Gastroesophageal sphincter (tissue), 3 donors: ENCODE results near the gene CCL27.

Source experiments
- EP300 ChIP-seq: sonication (generic); formaldehyde crosslinking; IDR thresholded peaks from one replicate; pipeline ENCODE4 v1.6.1; 2017; ENCODE audit warnings: antibody characterized with exemption, mild to moderate bottlenecking
- POLR2A ChIP-seq, 2 donors: fragments of 450-650 bp; IDR thresholded peaks; one replicate each; pipeline ENCODE4 v1.6.1; 2017; ENCODE audit warnings: antibody characterized with exemption in 2 of 2, mild to moderate bottlenecking in 2 of 2, moderate library complexity in 1 of 2
- TF ChIP-seq, protein P1 (sequence below), 4 experiments: fragments of 200-600 bp in 2 of 4; fragments of 450-650 bp in 2 of 4; sonication (generic) in 1 of 4; IDR thresholded peaks; one replicate each; pipeline ENCODE4 v1.5.1; 2017 to 2019; ENCODE audit warnings: antibody characterized with exemption in 4 of 4, mild to moderate bottlenecking in 2 of 4, moderate library complexity in 2 of 4

DNA sequence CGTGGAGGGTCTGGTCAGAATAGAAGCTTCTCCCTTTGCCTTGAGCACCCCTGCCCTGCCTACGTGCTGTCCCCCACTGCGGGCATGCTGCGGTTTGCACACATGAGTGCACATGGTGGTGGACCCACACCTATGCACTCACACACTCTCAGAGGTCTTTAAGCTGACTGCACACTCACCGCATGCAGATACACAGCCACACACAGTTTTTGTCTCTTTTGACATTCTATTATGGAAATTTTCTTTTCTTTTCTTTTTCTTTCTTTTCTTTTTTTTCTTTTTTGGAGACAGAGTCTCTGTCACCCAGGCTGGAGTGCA lies 33.0 kb downstream of the CCL27 start:
- TF ChIP-seq POLR2A (IDR thresholded peaks at IDR 0.05) (no peak), EP300 (no peak)
- TF ChIP-seq, protein P1, sequence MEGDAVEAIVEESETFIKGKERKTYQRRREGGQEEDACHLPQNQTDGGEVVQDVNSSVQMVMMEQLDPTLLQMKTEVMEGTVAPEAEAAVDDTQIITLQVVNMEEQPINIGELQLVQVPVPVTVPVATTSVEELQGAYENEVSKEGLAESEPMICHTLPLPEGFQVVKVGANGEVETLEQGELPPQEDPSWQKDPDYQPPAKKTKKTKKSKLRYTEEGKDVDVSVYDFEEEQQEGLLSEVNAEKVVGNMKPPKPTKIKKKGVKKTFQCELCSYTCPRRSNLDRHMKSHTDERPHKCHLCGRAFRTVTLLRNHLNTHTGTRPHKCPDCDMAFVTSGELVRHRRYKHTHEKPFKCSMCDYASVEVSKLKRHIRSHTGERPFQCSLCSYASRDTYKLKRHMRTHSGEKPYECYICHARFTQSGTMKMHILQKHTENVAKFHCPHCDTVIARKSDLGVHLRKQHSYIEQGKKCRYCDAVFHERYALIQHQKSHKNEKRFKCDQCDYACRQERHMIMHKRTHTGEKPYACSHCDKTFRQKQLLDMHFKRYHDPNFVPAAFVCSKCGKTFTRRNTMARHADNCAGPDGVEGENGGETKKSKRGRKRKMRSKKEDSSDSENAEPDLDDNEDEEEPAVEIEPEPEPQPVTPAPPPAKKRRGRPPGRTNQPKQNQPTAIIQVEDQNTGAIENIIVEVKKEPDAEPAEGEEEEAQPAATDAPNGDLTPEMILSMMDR (IDR thresholded peaks at IDR 0.05) = no peak
